GM10847 (cell line): Measurements from ENCODE around the gene NFKBIB.

ENCODE experiments used
- POLR2A ChIP-seq: IDR thresholded peaks from 2 replicates; pipeline ENCODE4 v1.6.1; 2011; ENCODE audit not compliant: insufficient read length; ENCODE audit errors: extremely low read depth

Gene NFKBIB

GRCh38 chr19:38958301-38958700, 58.5 kb downstream of the NFKBIB start:
- TF ChIP-seq POLR2A, result no peak
